ENCODE measurements around the gene ETS1. TPM values are rescaled to one million over a fixed set of nuclear protein-coding genes. Genes with fewer than 3 reads are reported as not detected.

Gene ETS1
- total RNA-seq, 1 experiment from 2014 or later, result 29.9 TPM

DNA sequence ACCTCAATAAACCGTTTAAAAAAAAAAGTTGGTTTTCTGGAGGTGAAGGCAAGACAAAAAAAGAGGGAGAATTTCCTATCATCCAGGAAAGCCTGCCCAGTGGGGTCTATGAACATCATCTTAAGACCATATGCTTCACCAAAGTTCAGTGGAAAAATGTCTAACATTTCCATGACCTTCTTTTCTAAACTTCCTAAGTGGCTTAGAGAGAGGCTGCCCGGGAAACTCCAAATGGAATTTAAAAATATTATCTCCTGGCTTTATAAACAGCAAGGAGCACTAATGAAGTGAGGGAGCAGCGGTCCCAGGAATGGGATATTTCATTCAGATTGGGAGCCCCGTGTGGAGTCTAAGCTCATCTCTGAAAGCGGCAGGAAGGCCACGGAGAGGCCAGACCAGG lies 46.9 kb downstream of the ETS1 start:
- Histone ChIP-seq H4K20me1 (ENCODE audit: control insufficient read depth, insufficient read depth, insufficient read length) (no peaks in the 10 kb centered on the region), H3K4me1 (ENCODE audit: insufficient read depth, low read length) (no peaks in the 10 kb centered on the region), H3K79me1 (ENCODE audit: insufficient read depth, low read depth, low read length, poor library complexity, severe bottlenecking) (no peaks in the 10 kb centered on the region), H3T11ph (ENCODE audit: low read length) (no peak overlapping the region), H3K27me3 (ENCODE audit: insufficient read depth, low read length) (no peaks in the 10 kb centered on the region), H3K9ac (ENCODE audit: extremely low read depth, insufficient read length, low read length) (no peak overlapping the region), H2AK5ac (ENCODE audit: insufficient read length, low read length) (no peak overlapping the region), H3K4me2 (ENCODE audit: insufficient read depth, insufficient read length, low read length) (no peak overlapping the region), H4K5ac (ENCODE audit: insufficient read length, low read depth, low read length) (no peak overlapping the region), H4K91ac (ENCODE audit: insufficient read length, low read depth, low read length) (no peak overlapping the region), H3K23me2 (ENCODE audit: insufficient read length, low read depth, low read length, poor library complexity, severe bottlenecking) (no peaks in the 10 kb centered on the region), H2AFZ (ENCODE audit: low read length) (no peak overlapping the region), H2BK20ac (ENCODE audit: low read depth, low read length, poor library complexity, severe bottlenecking) (no peak overlapping the region), H2BK15ac (ENCODE audit: low read depth, low read length) (no peak overlapping the region), H3K4ac (ENCODE audit: low read depth, low read length) (no peak overlapping the region), H2BK5ac (ENCODE audit: insufficient read length, low read length) (no peak overlapping the region), H3K79me2 (ENCODE audit: insufficient read depth, low read length) (no peaks in the 10 kb centered on the region), H3K27ac (ENCODE audit: insufficient read length, low read depth, low read length) (no peak overlapping the region), H3K18ac (ENCODE audit: insufficient read length, low read depth, low read length) (no peak overlapping the region), H3K9me3 (ENCODE audit: control insufficient read depth, low read depth, low read length) (no peaks in the 10 kb centered on the region), H2BK12ac (ENCODE audit: insufficient read length, low read depth, low read length) (no peak overlapping the region), H3K14ac (ENCODE audit: insufficient read depth, low read length) (no peak overlapping the region), H3K56ac (ENCODE audit: insufficient read length, low read depth, low read length) (no peak overlapping the region), H2BK120ac (ENCODE audit: low read depth, low read length, poor library complexity, severe bottlenecking) (no peak overlapping the region), H3K23ac (ENCODE audit: insufficient read length, low read depth, low read length) (no peak overlapping the region), H4K8ac (replicated peaks; ENCODE audit: insufficient read length, low read depth, low read length) (no peak overlapping the region)
- no peak for DNase-seq
- H3K9me3 Mint-ChIP-seq, result no peaks in the 10 kb centered on the region
- H3K4me3 Mint-ChIP-seq, result no peak overlapping the region
- no peak overlapping the region; a peak in 1 of 7 replicates for H3K27ac Mint-ChIP-seq
- peaks cover 7% of the 10 kb centered on the region for H3K27me3 Mint-ChIP-seq (ENCODE audit: low read depth)
- TF ChIP-seq, protein P1, sequence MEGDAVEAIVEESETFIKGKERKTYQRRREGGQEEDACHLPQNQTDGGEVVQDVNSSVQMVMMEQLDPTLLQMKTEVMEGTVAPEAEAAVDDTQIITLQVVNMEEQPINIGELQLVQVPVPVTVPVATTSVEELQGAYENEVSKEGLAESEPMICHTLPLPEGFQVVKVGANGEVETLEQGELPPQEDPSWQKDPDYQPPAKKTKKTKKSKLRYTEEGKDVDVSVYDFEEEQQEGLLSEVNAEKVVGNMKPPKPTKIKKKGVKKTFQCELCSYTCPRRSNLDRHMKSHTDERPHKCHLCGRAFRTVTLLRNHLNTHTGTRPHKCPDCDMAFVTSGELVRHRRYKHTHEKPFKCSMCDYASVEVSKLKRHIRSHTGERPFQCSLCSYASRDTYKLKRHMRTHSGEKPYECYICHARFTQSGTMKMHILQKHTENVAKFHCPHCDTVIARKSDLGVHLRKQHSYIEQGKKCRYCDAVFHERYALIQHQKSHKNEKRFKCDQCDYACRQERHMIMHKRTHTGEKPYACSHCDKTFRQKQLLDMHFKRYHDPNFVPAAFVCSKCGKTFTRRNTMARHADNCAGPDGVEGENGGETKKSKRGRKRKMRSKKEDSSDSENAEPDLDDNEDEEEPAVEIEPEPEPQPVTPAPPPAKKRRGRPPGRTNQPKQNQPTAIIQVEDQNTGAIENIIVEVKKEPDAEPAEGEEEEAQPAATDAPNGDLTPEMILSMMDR (conservative IDR thresholded peaks at IDR 0.05), result no peak
- WGBS (ENCODE audit: extremely low coverage, insufficient read length, low lambda C conversion rate), result no CpG with 5 or more reads among the region's 6 CpGs
- peaks cover 0 to 7% (median 0%) of the 10 kb centered on the region in 3 experiments; a peak in 5 of 7 replicates for H3K36me3 Mint-ChIP-seq (ENCODE audit: insufficient read depth in 1 of 3, low read depth in 3 of 3)
- peaks cover 8 to 11% of the 10 kb centered on the region in 2 experiments for H3K4me1 Mint-ChIP-seq

Data from H9 (cell line).